DOHH2 (cell line): Measurements from ENCODE around the gene MICU2.

Source experiments
- H3F3A ChIP-seq: fragments of 200-600 bp; sonication (generic), shearing (Covaris generic); 2 replicates; pipeline ENCODE4 v1.6.0; 2016; ENCODE audit warnings: antibody characterized with exemption, mild to moderate bottlenecking; ENCODE audit not compliant: control insufficient read depth, insufficient read depth
- H3K27ac ChIP-seq: fragments of 200-600 bp; sonication (generic); 2 replicates; pipeline ENCODE4 v1.5.1; 2014; ENCODE audit warnings: low read depth, mild to moderate bottlenecking, low read length, moderate library complexity
- H3K27me3 ChIP-seq: fragments of 200-600 bp; sonication (generic); 2 replicates; pipeline ENCODE4 v1.6.1; 2014; ENCODE audit warnings: mild to moderate bottlenecking, low read length, mixed read lengths; ENCODE audit not compliant: control insufficient read depth
- H3K36me3 ChIP-seq: fragments of 200-600 bp; sonication (generic); 2 replicates; pipeline ENCODE4 v1.6.1; 2014; ENCODE audit warnings: mild to moderate bottlenecking, low read length, moderate library complexity, mixed read lengths; ENCODE audit not compliant: control insufficient read depth
- H3K4me1 ChIP-seq: fragments of 200-600 bp; sonication (generic); 2 replicates; pipeline ENCODE4 v1.6.1; 2014; ENCODE audit warnings: mild to moderate bottlenecking, low read length, mixed read lengths; ENCODE audit not compliant: control insufficient read depth
- H3K4me2 ChIP-seq: fragments of 200-600 bp; sonication (generic); 2 replicates; pipeline ENCODE4 v1.6.0; 2014; ENCODE audit warnings: mild to moderate bottlenecking, low read length, moderate library complexity
- H3K4me3 ChIP-seq: fragments of 200-600 bp; sonication (generic); 2 replicates; pipeline ENCODE4 v1.5.1; 2014; ENCODE audit warnings: mild to moderate bottlenecking, low read length, mixed read lengths
- H3K79me2 ChIP-seq: fragments of 200-600 bp; sonication (generic); 2 replicates; pipeline ENCODE4 v1.6.1; 2014; ENCODE audit warnings: mild to moderate bottlenecking, low read length, mixed read lengths; ENCODE audit not compliant: control insufficient read depth
- H3K9me2 ChIP-seq: fragments of 200-600 bp; sonication (generic); replicated peaks from 2 replicates; pipeline ENCODE4 v1.6.1; 2014; ENCODE audit warnings: mild to moderate bottlenecking, low read length, mixed read lengths; ENCODE audit not compliant: control insufficient read depth
- H3K9me3 ChIP-seq: fragments of 200-600 bp; sonication (generic); 2 replicates; pipeline ENCODE4 v1.6.1; 2014; ENCODE audit warnings: antibody characterized with exemption, low read length, mixed read lengths; ENCODE audit not compliant: control insufficient read depth, insufficient read depth
- H4K20me1 ChIP-seq: fragments of 200-600 bp; sonication (generic); 2 replicates; pipeline ENCODE4 v1.6.0; 2014; ENCODE audit warnings: low read depth, mild to moderate bottlenecking, antibody characterized with exemption, low read length, moderate library complexity; ENCODE audit not compliant: control insufficient read depth, insufficient read depth
- EZH2phosphoT487 ChIP-seq: fragments of 200-600 bp; sonication (generic); IDR thresholded peaks from 2 replicates; pipeline ENCODE4 v1.6.1; 2017; ENCODE audit warnings: borderline replicate concordance, mild to moderate bottlenecking, antibody characterized with exemption, low read length, moderate library complexity, mixed read lengths
- TF ChIP-seq, protein P1 (sequence below): fragments of 200-600 bp; sonication (generic); IDR thresholded peaks from one replicate; pipeline ENCODE4 v1.5.1; 2014; ENCODE audit warnings: antibody characterized with exemption, mild to moderate bottlenecking, low read depth, low read length; ENCODE audit not compliant: poor library complexity, severe bottlenecking

MICU2 gene

DNA sequence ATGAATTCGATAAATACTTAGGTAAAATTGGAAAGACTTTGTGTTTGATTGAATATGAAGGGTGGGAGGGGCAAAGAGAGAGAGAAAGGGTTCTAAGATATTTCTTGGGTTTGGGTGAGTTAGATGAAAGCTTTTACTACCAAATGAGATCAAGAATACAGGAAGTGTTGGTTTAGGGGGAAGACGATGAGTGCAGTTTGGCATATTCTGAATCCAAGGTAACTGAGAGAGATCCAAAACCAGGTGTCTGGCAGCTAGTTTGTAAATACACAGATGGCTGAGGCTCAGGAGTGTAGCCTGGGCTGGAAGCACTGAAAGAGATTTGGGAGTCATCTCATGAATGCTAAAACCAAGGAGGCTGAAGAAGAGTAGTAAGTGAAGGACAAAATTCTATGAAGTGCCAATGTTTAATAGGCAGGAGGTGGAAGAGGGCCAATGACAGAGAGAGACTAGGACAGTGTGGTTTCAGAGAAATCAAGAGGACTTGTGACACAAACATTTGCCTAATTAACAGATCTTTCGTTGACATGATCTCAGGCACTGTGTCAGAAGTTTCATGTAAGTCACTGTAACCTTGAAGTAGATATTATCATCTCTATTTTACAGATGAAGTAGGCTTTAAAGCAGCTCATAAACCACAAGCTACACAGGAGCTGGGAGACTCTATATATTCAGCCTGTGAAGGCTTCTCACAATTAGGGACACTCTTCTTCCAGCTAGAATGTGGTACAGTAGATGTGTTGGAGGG, 74.7 kb downstream of the MICU2 start:
- Histone ChIP-seq H3K79me2 (no peaks in the 10 kb centered on the region), H3K27ac (no peak overlapping the region), H3K27me3 (no peaks in the 10 kb centered on the region), H3K4me1 (no peaks in the 10 kb centered on the region), H3K36me3 (peaks cover 5% of the 10 kb centered on the region), H3K9me2 (no peaks in the 10 kb centered on the region), H3K9me3 (no peaks in the 10 kb centered on the region), H4K20me1 (no peaks in the 10 kb centered on the region), H3K4me3 (no peak overlapping the region), H3K4me2 (no peak overlapping the region), H3F3A (no peaks in the 10 kb centered on the region)
- TF ChIP-seq, protein P1, sequence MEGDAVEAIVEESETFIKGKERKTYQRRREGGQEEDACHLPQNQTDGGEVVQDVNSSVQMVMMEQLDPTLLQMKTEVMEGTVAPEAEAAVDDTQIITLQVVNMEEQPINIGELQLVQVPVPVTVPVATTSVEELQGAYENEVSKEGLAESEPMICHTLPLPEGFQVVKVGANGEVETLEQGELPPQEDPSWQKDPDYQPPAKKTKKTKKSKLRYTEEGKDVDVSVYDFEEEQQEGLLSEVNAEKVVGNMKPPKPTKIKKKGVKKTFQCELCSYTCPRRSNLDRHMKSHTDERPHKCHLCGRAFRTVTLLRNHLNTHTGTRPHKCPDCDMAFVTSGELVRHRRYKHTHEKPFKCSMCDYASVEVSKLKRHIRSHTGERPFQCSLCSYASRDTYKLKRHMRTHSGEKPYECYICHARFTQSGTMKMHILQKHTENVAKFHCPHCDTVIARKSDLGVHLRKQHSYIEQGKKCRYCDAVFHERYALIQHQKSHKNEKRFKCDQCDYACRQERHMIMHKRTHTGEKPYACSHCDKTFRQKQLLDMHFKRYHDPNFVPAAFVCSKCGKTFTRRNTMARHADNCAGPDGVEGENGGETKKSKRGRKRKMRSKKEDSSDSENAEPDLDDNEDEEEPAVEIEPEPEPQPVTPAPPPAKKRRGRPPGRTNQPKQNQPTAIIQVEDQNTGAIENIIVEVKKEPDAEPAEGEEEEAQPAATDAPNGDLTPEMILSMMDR = no peak

- H3K9me2 ChIP-seq = no peaks in the 10 kb centered on the region
- no peaks in the 10 kb centered on the region for H3K79me2 ChIP-seq
- no peak overlapping the region for H3K4me3 ChIP-seq
Measured at GRCh38 chr13:21528616-21529015, 75.4 kb downstream of the MICU2 start.

DNA sequence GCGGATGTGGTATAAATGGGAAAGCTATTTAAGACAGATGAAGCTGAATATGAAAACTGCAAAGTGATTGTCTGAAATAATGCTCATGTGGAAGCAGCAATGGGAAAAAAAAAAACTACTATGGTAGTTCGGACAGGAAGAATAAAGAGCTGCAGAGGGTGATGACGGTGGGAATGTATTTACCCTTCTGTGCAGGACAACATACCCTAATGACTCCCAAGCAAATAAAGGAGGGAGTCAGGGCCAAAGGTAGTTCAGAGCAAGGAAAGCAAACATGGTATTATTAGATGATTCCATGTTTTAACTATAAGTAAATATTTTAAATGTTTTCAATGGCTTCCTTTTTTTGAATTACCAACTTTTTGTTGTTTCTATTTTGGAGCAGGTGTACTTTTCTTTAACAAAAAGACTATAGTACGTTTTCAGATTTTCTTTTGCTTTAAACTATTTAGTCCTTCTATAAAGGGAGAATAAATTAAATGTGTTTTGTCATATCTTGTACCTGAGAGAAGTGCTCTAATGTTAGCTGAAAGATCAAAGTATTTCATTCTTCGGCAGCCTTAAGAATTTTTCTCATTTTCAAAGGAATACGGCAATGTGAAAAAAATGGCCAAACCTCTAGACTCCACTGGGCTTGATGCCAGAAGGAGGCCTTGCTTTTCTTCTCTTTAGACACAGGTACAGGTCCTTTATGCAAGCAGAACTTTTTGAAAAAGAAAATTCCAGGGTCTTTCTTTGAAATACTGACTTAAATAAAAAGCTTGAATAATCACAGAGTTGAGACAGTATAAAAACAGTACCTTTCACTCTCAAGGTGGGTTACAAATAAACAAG, 77.0 kb downstream of the MICU2 start:
- TF ChIP-seq EZH2phosphoT487 = no peak
- TF ChIP-seq, protein P1 = no peak
- H4K20me1 ChIP-seq = no peaks in the 10 kb centered on the region
- H3K27me3 ChIP-seq = no peaks in the 10 kb centered on the region
- peaks cover 9% of the 10 kb centered on the region for H3K36me3 ChIP-seq
- no peak overlapping the region for H3K4me2 ChIP-seq
- H3K4me3 ChIP-seq = no peak overlapping the region
- H3K79me2 ChIP-seq = no peaks in the 10 kb centered on the region
- no peaks in the 10 kb centered on the region for H3K9me3 ChIP-seq
- no peaks in the 10 kb centered on the region for H3F3A ChIP-seq
- no peaks in the 10 kb centered on the region for H3K9me2 ChIP-seq
- no peaks in the 10 kb centered on the region for H3K4me1 ChIP-seq
- H3K27ac ChIP-seq = no peak overlapping the region

More at GRCh38 chr13:21528616-21529015, 75.4 kb downstream of the MICU2 start:
- no peaks in the 10 kb centered on the region for H3F3A ChIP-seq
- H3K4me2 ChIP-seq = no peak overlapping the region
- H3K9me3 ChIP-seq = no peaks in the 10 kb centered on the region
- no peaks in the 10 kb centered on the region for H3K4me1 ChIP-seq
- peaks cover 5% of the 10 kb centered on the region for H3K36me3 ChIP-seq
- H4K20me1 ChIP-seq = no peaks in the 10 kb centered on the region
- no peak overlapping the region for H3K27ac ChIP-seq
- TF ChIP-seq, protein P1 = no peak
- TF ChIP-seq EZH2phosphoT487 = no peak
- no peaks in the 10 kb centered on the region for H3K27me3 ChIP-seq
